ENCODE results near the gene POU4F1. TPM values are rescaled to one million over a fixed set of nuclear protein-coding genes. Genes with fewer than 3 reads are reported as not detected.

The POU4F1 gene
- total and polyA plus RNA-seq, 2 donors (not counting 3 experiments of a cell fraction or from before 2014, with no cell fraction given) = 0.30 to 1.1 TPM

GRCh38 chr13:78650717-78651083 is 47.3 kb upstream of the POU4F1 start:
- H3K9ac ChIP-seq (replicated peaks; ENCODE audit: extremely low read depth, insufficient read depth, low read length) = no peak overlapping the region
- H2AFZ ChIP-seq (ENCODE audit: low read depth, low read length) = no peak overlapping the region
- no peaks in the 10 kb centered on the region for H3K36me3 ChIP-seq (ENCODE audit: control insufficient read depth in 2 of 2, extremely low read depth in 1 of 2, insufficient read depth in 2 of 2, low read length in 2 of 2)
- peak overlapping the region; percentile 58 for H3K4me2 ChIP-seq (ENCODE audit: insufficient read depth, low read length)
- TF ChIP-seq MYC (IDR thresholded peaks at IDR 0.05; ENCODE audit: low read depth, low read length) (no peak), EZH2 (IDR thresholded peaks at IDR 0.05; ENCODE audit: borderline replicate concordance, low read depth, low read length, severe bottlenecking) (no peak), FOS (IDR thresholded peaks at IDR 0.05; ENCODE audit: borderline replicate concordance, insufficient read depth, low read length) (no peak), POLR2A (IDR thresholded peaks at IDR 0.05; ENCODE audit: low read depth, low read length) (no peak), JUN (IDR thresholded peaks at IDR 0.05; ENCODE audit: borderline replicate concordance, insufficient read depth, insufficient read length, low read depth) (no peak), MAX (IDR thresholded peaks at IDR 0.05; ENCODE audit: insufficient read depth, insufficient read length) (no peak), CTCF (IDR thresholded peaks at IDR 0.05; ENCODE audit: extremely low read depth in 1 of 2, insufficient read depth in 1 of 2, low read depth in 1 of 2, low read length in 2 of 2) (no peak), POLR2AphosphoS5 (IDR thresholded peaks at IDR 0.05; ENCODE audit: insufficient read depth, low read depth, low read length) (no peak), GATA2 (IDR thresholded peaks at IDR 0.05; ENCODE audit: insufficient read depth, insufficient read length, low read depth, low read length) (no peak)
- BruUV-seq (replicated peaks) = no TSS peak
- peaks cover 51% of the 10 kb centered on the region for H3K4me1 ChIP-seq (ENCODE audit: control insufficient read depth, extremely low read depth, insufficient read depth, low read length)
- dilution Hi-C loops (cut with MboI; ENCODE audit: extremely low pct_ligation_motif_present, low sequenced_read_pairs) (no loop called here), intact Hi-C loops (cut with micrococcal nuclease) (loop anchor here (2.0 to 10.0 kb wide), 2 partner anchors 52 to 626 kb away; no protein-coding TSS in a partner anchor)
- H3K9me3 ChIP-seq (replicated peaks; ENCODE audit: control insufficient read depth, insufficient read depth, low read length) = no peaks in the 10 kb centered on the region
- FAIRE-seq (no peak), DNase-seq (ENCODE audit: low read depth, low spot score) (no peak)
- H3K27me3 ChIP-seq (ENCODE audit: control insufficient read depth in 2 of 2, insufficient read depth in 2 of 2, low read length in 2 of 2) = no peaks in the 10 kb centered on the region
- H3K79me2 ChIP-seq (ENCODE audit: control insufficient read depth, insufficient read depth, low read length) = peaks cover 97% of the 10 kb centered on the region
- CTCF ChIA-PET = interaction anchor here (1.4 to 1.5 kb wide), 2 partner anchors 34 to 410 kb away, joined by 3 to 5 read pairs; no protein-coding TSS in a partner anchor
- POLR2A ChIA-PET = no interaction called here
- no peak overlapping the region for H3K27ac ChIP-seq (ENCODE audit: insufficient read depth, low read depth, low read length)
- no peak overlapping the region for H3K4me3 ChIP-seq (replicated peaks in 1 of 3; ENCODE audit: insufficient read depth in 1 of 3, low read depth in 1 of 3, low read length in 3 of 3)
- no peaks in the 10 kb centered on the region for H3K9me1 ChIP-seq (replicated peaks; ENCODE audit: control insufficient read depth, extremely low read depth, insufficient read depth, low read length)
- no peaks in the 10 kb centered on the region for H4K20me1 ChIP-seq (replicated peaks; ENCODE audit: control insufficient read depth, extremely low read depth, insufficient read depth, low read length)
